CD14-positive monocyte (primary cell): ENCODE data around the gene TNFRSF12A. TPM values are rescaled to one million over a fixed set of nuclear protein-coding genes. Genes with fewer than 3 reads are reported as not detected.
A peak's percentile ranks its signal among the peaks of the same experiment; 100 is the strongest.

Source experiments
- DNase-seq, 3 donors: peaks; one replicate each; pipeline ENCODE4 v3.0.0-alpha.2; 2011 to 2022
- H2AFZ ChIP-seq: 2 replicates; pipeline ENCODE4 v1.6.0; 2012; ENCODE audit warnings: mild to moderate bottlenecking, low read depth, low read length, inconsistent platforms; ENCODE audit not compliant: insufficient read depth, poor library complexity, severe bottlenecking
- H3K27ac ChIP-seq, 2 donors: 1 replicate in 1 of 2; 2 replicates in 1 of 2; pipeline ENCODE4 v1.5.1; 2012 to 2013; ENCODE audit warnings: low read length in 2 of 2, control low read depth in 1 of 2, inconsistent platforms in 1 of 2, low read depth in 1 of 2, mild to moderate bottlenecking in 1 of 2
- H3K27me3 ChIP-seq, 2 donors: one replicate each; pipeline versions ENCODE4 v1.6.0 to v1.6.1; 2011 to 2013; ENCODE audit warnings: low read length in 2 of 2; ENCODE audit not compliant: control insufficient read depth in 2 of 2, insufficient read depth in 2 of 2
- H3K36me3 ChIP-seq, 2 donors: replicated peaks in 1 of 2; 1 replicate in 1 of 2; 2 replicates in 1 of 2; pipeline versions ENCODE4 v1.5.1 to v1.6.1; 2012 to 2013; ENCODE audit warnings: low read length in 2 of 2, control low read depth in 1 of 2, inconsistent platforms in 1 of 2, mild to moderate bottlenecking in 1 of 2; ENCODE audit not compliant: insufficient read depth in 2 of 2, control insufficient read depth in 1 of 2
- H3K4me1 ChIP-seq, 2 donors: 1 replicate in 1 of 2; 2 replicates in 1 of 2; pipeline versions ENCODE4 v1.5.1 to v1.6.1; 2012 to 2013; ENCODE audit warnings: low read length in 2 of 2, control low read depth in 1 of 2, inconsistent platforms in 1 of 2, mild to moderate bottlenecking in 1 of 2, moderate library complexity in 1 of 2; ENCODE audit not compliant: insufficient read depth in 2 of 2, control insufficient read depth in 1 of 2
- H3K4me2 ChIP-seq: replicated peaks from 2 replicates; pipeline ENCODE3; 2012; ENCODE audit warnings: low read length, moderate library complexity, mild to moderate bottlenecking; ENCODE audit not compliant: poor library complexity, severe bottlenecking; ENCODE audit errors: extremely low read depth
- H3K4me3 ChIP-seq, 3 experiments: fragments of 200-600 bp in 1 of 3; sonication (generic) in 1 of 3; replicated peaks in 1 of 3; 1 replicate in 2 of 3; 2 replicates in 1 of 3; pipeline ENCODE4 v1.5.1; 2011 to 2013; ENCODE audit warnings: low read length in 3 of 3, mild to moderate bottlenecking in 3 of 3, control low read depth in 2 of 3, low read depth in 2 of 3, inconsistent platforms in 1 of 3, moderate library complexity in 1 of 3
- H3K79me2 ChIP-seq: 2 replicates; pipeline ENCODE4 v1.6.0; 2012; ENCODE audit warnings: mild to moderate bottlenecking, control low read depth, inconsistent platforms, low read length, moderate library complexity; ENCODE audit not compliant: insufficient read depth
- H3K9ac ChIP-seq: 2 replicates; pipeline ENCODE4 v1.6.0; 2017; ENCODE audit warnings: low read length, mild to moderate bottlenecking; ENCODE audit not compliant: insufficient read depth, poor library complexity, severe bottlenecking
- H3K9me3 ChIP-seq, 2 donors: replicated peaks in 1 of 2; 1 replicate in 1 of 2; 2 replicates in 1 of 2; pipeline versions ENCODE4 v1.5.1 to v1.6.1; 2012 to 2013; ENCODE audit warnings: low read length in 2 of 2, control low read depth in 1 of 2; ENCODE audit not compliant: control insufficient read depth in 1 of 2, insufficient read depth in 1 of 2
- H4K20me1 ChIP-seq: 2 replicates; pipeline ENCODE4 v1.6.0; 2012; ENCODE audit warnings: mild to moderate bottlenecking, low read length, control low read depth, moderate library complexity; ENCODE audit not compliant: insufficient read depth
- H3K27ac Mint-ChIP-seq, 7 donors: one replicate each; pipeline ENCODE4 v1.8.0; 2020; ENCODE audit warnings: mild to moderate bottlenecking in 7 of 7, mixed read lengths in 7 of 7, moderate library complexity in 6 of 7, inconsistent platforms in 2 of 7
- H3K27me3 Mint-ChIP-seq, 3 donors: one replicate each; pipeline ENCODE4 v1.8.0; 2021 to 2022; ENCODE audit warnings: low read depth in 3 of 3, mild to moderate bottlenecking in 3 of 3, mixed read lengths in 3 of 3, moderate library complexity in 3 of 3, inconsistent platforms in 1 of 3
- H3K36me3 Mint-ChIP-seq, 2 donors: one replicate each; pipeline ENCODE4 v1.8.0; 2020; ENCODE audit warnings: mixed read lengths in 2 of 2, inconsistent platforms in 1 of 2, mild to moderate bottlenecking in 1 of 2
- H3K4me1 Mint-ChIP-seq: one replicate; pipeline ENCODE4 v1.8.0; 2020; ENCODE audit warnings: mild to moderate bottlenecking, mixed read lengths
- H3K4me3 Mint-ChIP-seq, 2 donors: one replicate each; pipeline ENCODE4 v1.8.0; 2020; ENCODE audit warnings: mild to moderate bottlenecking in 2 of 2, mixed read lengths in 2 of 2, moderate library complexity in 1 of 2
- H3K9me3 Mint-ChIP-seq, 7 donors: one replicate each; pipeline ENCODE4 v1.8.0; 2020 to 2022; ENCODE audit warnings: mixed read lengths in 7 of 7, mild to moderate bottlenecking in 6 of 7, moderate library complexity in 6 of 7, inconsistent platforms in 2 of 7
- CTCF ChIP-seq: fragments of 200-600 bp; IDR thresholded peaks from one replicate; pipeline ENCODE4 v1.8.0; 2022; ENCODE audit warnings: antibody characterized with exemption, mild to moderate bottlenecking
- WGBS: methylation state at CpG from one replicate; pipeline ENCODE4 v1.1.5; 2013; ENCODE audit warnings: missing lambda C conversion rate; ENCODE audit not compliant: insufficient coverage; 5-methylcytosine and 5-hydroxymethylcytosine counted together
- intact Hi-C, 2 donors: fragments of 100-400 bp; cut with micrococcal nuclease; formaldehyde crosslinking; loops; one replicate each; pipeline versions ENCODE4 v1.15.0 to v1.15.1; 2023
- polyA plus RNA-seq, 3 donors: library from polyadenylated mRNA; depleted of rRNA in 1 of 3; unstranded in 2 of 3; stranded (reverse) in 1 of 3; fragments of 300-500 nt in 2 of 3; fragments of >200 nt in 1 of 3; fragmentation: Illumina TruSeq in 2 of 3; gene quantifications; 1 replicate in 2 of 3; 2 replicates in 1 of 3; pipeline ENCODE4 v1.2.3, GENCODE V29; 2012 to 2021

TNFRSF12A gene
- polyA plus RNA-seq, 3 donors = 2.9 to 6.2 (median 5.7) TPM

- H3K9ac ChIP-seq = no peak overlapping the region
- H3K36me3 Mint-ChIP-seq = peaks cover 8 to 11% of the 10 kb centered on the region in 2 donors
- WGBS = 41% methylated on average over 10 of the region's 11 CpGs
- peaks cover 14 to 28% of the 10 kb centered on the region in 2 donors for H3K4me1 ChIP-seq
- no peaks in the 10 kb centered on the region for H3K79me2 ChIP-seq
- no peak overlapping the region for H3K27ac ChIP-seq
- H3K9me3 Mint-ChIP-seq = peaks cover 3 to 28% (median 13%) of the 10 kb centered on the region in 7 donors
- H4K20me1 ChIP-seq = no peaks in the 10 kb centered on the region
- H3K4me2 ChIP-seq = no peak overlapping the region
- no peak for TF ChIP-seq CTCF
- intact Hi-C loops = no loop called here
- peaks cover 21% of the 10 kb centered on the region for H3K4me1 Mint-ChIP-seq
- no peak overlapping the region for H3K27ac Mint-ChIP-seq
- peaks cover 57 to 83% (median 81%) of the 10 kb centered on the region in 3 donors for H3K27me3 Mint-ChIP-seq
- H3K4me3 ChIP-seq = no peak overlapping the region
- H3K36me3 ChIP-seq = no peaks in the 10 kb centered on the region
- peaks cover 0 to 19% of the 10 kb centered on the region in 2 donors for H3K9me3 ChIP-seq
- no peak for DNase-seq
- peak overlapping the region in 1 of 2 donors; percentile 85 for H3K4me3 Mint-ChIP-seq
- no peak overlapping the region for H2AFZ ChIP-seq
- peaks cover 37 to 71% of the 10 kb centered on the region in 2 donors for H3K27me3 ChIP-seq
Measured at GRCh38 chr16:3038256-3038655, 18.1 kb downstream of the TNFRSF12A start.

- WGBS = 81% methylated on average over 4 of the region's 5 CpGs
- Histone ChIP-seq H3K4me1 (peaks cover 14 to 30% of the 10 kb centered on the region in 2 donors), H3K4me2 (no peak overlapping the region), H3K9me3 (peaks cover 0 to 19% of the 10 kb centered on the region in 2 donors), H3K4me3 (no peak overlapping the region), H3K36me3 (no peaks in the 10 kb centered on the region), H3K27me3 (peaks cover 37 to 70% of the 10 kb centered on the region in 2 donors), H2AFZ (no peak overlapping the region), H3K79me2 (no peaks in the 10 kb centered on the region), H3K9ac (no peak overlapping the region), H4K20me1 (no peaks in the 10 kb centered on the region), H3K27ac (no peak overlapping the region)
- Mint-ChIP-seq H3K27me3 (peaks cover 56 to 82% (median 79%) of the 10 kb centered on the region in 3 donors), H3K4me3 (peak overlapping the region in 1 of 2 donors; percentile 85), H3K4me1 (peaks cover 17% of the 10 kb centered on the region), H3K9me3 (peaks cover 3 to 27% (median 14%) of the 10 kb centered on the region in 7 donors), H3K36me3 (peaks cover 8 to 14% of the 10 kb centered on the region in 2 donors), H3K27ac (no peak overlapping the region)
- intact Hi-C loops = no loop called here
- no peak for TF ChIP-seq CTCF
- DNase-seq = no peak
Measured at GRCh38 chr16:3038896-3039295, 18.7 kb downstream of the TNFRSF12A start.
